CD4-positive, alpha-beta T cell treated with Interleukin-1 beta for 1 hour (primary cell): ENCODE measurements around the gene AQP5.

Experiments used
- DNase-seq, 2 donors: peaks; one replicate each; pipeline ENCODE4 v3.0.0-alpha.2; 2020 to 2022

The AQP5 gene

DNA sequence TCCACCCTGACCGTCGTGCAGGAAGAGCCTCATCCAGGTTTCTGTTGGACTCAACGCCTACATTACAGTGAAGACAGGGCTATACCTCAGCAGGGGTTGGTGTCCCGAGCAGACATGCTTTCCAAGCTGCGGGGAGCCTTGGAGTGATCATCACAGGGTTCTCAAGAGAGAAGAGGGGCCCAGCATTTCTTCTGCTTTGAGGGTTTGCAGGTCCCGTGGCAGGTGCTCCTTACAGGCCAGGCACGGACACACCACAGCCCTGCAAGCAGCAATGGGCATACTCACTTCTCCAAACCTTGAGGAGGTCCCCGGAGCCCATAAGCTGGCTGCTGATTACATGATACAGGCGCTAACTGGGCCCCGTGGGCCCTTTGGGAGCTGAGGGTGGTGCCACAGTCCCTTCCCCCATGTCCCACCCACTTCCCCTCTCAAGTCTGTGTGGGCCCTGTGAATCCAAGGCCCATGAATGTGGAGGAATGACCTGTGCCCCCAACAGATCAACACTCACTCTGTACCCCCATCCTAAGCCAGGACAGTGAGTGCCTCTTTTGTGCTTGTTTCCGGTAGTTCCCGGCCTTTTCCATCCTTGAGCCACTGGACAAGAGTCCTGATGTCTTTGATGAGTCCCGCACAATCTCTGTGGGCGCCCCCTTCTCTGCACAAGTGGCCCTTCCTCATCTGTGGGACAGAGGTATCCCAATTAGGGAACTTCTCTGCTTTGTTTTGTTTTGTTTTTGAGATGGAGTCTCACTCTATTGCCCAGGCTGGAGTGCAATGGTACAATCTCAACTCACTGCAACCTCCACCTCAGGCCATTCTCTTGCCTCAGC lies 10.0 kb upstream of the AQP5 start:
- no peak for DNase-seq

DNA sequence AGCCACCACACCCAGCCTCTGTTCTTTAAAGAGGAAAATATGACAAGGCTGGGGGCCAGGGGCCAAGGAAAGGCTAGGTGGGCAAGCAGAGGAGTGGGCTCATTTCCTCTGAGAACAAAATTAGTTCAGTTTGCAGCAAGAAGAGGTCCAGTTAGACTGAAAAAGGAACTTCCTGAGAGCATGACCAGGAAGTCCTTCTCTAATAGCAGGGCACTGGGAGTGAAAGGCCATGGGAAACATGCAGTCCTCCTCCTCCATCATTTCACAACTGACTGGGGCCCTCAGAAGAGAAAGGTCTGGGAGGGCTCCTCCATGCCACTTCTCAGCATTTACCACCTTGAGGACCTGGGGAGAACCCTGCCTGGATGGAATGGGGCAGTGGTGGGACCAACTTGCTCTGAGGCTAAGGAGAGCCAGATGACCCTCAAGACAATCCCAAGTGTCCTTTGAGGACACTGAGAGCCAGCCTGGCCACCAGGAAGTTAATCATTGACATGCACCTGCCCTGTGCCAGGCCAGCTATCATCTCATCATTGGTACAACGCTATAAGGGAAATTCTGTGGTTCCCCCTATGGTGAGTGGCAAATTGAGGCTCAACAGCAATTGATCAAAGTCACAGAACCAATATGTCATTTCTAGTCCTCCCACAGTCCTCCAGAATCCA lies 9.1 kb upstream of the AQP5 start:
- no peak for DNase-seq

DNA sequence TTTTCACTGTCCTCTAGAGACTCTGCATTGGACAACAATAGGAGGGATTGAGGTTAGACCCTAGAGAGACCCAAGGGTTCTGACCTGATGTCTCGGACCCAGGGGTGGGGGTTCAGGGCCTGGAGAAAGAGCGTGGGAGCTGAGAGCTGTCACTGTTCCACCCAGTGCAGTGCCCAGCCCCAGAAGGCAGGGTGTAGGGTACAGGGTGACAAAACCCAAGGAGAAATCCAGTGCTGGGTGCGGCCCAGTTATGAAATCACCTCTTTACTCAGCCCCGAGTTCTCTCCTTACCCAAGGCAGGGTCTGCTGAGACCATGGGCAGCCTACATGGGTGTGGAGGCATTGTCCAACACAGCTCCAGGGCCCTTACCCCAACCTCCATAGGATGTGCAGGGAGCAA lies 8.5 kb upstream of the AQP5 start:
- no peak for DNase-seq

DNA sequence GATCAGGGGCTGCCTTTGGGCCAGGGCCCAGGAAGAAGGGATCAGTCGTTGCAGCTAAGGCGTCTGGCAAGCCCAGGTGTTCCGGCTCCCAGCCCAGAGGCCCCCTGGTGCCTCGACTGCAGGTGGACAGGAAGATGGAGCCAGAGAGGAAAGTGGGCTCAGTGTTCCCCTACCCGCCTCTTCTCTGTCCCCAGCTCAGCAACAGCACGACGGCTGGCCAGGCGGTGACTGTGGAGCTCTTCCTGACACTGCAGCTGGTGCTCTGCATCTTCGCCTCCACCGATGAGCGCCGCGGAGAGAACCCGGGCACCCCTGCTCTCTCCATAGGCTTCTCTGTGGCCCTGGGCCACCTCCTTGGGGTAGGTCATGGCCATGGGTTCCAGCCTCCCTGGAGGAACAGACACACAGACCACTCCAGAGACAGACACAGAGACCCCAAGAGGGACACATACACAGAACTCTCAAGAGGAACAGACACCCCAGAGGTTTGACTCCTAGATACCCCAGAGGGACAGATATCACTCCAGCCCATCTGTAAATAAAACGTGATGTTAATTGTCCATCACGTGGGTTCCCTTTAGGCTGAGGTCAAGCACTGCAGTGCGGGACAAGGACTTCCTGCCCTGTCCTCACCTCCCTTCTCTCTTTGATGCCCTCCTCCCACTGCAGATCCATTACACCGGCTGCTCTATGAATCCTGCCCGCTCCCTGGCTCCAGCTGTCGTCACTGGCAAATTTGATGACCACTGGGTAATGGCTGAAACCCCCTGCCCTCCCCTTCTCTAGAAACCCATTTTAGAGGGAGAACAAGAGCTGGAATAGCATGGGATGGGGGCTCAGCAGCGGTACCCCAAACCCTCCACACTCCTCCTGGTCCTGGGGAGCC lies 7.5 kb upstream of the AQP5 start:
- no peak for DNase-seq

DNA sequence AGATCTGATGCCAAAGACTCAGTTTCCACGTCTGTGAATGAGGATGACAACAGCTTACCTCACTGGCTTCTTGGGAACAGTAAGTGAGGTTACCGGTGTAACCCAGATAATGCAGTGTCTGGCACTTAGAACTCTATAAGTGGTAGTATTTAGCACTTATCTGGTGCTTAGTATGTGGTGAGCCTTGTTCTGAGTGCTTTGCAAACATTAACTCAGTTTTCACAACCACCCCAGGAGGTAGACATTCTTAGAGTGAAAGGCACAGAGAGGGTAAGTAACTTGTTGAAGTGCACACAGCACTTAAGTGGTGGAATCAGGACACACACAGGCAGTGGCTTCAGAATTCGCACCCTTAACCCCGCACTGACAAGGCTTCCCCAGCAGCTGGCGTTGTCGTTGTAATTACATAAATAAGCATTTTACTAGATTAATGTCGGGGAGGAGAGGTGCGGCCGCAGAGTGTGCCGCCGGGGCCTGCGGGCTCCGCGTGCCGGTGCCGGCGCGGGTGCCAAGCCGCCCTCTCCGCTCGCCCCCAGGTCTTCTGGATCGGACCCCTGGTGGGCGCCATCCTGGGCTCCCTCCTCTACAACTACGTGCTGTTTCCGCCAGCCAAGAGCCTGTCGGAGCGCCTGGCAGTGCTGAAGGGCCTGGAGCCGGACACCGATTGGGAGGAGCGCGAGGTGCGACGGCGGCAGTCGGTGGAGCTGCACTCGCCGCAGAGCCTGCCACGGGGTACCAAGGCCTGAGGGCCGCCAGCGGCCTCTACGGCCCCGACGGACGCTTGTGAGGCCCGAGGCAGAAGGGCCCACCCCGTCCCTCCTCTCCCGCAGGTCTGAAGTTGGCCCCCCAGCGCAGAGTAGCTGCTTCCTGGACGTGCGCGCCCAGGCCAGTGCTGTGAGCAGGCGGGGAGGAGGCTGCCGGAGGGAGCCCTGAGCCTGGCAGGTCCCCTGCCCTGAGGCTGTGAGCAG lies 6.5 kb upstream of the AQP5 start:
- no peak for DNase-seq

DNA sequence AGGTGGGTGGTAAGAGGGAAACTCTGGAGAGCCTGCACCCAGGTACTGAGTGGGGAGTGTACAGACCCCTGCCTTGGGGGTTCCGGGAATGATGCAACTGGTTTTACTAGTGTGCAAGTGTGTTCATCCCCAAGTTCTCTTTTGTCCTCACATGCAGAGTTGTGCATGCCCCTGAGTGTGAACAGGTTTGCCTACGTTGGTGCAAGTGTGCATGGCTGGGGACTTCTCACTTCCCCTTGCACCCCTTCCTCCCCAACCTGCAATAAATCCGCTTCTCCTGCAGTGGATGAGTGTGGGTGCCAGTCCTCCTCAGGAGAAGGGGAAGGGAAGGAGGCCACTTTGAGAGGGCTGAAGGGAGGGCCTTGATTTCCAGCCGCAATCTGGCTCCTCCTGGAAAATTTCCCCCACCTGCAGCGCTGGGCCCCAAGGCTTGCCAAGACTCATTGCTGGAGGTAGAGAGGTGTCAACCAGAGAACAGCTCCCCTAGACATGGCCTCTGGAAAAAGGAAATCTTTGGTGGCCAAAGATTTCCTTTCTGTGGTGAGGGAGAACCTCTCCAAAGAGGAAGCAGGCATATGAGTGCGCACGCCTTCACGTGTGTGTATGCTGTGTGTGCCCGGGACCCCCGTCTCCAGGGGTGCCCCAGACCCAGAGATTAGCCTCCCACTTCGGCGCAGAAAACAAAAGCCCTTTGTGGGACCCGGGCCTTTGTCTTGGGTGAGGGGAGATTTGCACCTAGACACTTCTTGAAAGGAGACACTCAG lies 5.6 kb upstream of the AQP5 start:
- no peak for DNase-seq

DNA sequence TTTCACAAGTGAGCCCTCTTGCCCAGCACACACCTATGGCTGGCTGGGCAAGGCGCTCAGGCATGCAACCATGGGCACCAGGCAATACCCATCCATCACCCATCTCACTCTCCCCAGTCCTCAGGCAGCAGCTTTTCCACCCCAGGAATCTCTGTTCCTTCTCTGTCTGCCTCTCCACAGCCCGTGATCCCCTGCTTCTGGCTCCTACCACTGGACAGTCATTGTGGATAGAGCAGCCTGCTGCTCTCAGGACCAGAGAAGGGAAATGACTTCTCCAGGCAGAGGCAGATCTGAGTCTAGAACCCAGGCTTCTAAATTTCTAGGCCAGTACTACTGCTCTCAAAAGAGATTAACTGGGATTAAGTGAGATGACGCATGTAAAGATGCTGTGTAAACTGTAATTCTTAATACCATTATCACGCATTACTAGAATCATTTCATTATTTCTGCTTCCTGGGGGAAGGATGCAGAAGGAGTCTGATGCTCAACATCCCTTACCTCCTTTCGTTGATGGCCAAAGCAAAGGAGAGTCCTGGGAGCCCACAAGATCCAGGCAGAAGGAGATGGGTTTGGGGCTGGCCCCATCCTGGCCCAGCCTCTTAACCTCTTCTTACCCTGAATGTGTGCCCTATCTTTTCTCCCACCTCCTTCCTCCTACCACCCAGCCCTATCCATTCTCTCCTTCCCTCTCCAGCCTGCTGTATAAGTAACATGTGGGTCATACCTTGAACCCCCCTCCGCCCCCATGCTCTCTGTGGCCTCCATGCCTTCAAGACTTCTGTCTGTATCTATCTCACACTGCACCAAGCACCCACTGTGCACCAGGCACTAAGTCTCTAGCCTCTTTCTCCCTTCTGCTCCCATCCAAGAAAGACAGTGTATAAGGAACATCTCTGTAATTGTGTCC lies 4.8 kb upstream of the AQP5 start:
- no peak for DNase-seq

DNA sequence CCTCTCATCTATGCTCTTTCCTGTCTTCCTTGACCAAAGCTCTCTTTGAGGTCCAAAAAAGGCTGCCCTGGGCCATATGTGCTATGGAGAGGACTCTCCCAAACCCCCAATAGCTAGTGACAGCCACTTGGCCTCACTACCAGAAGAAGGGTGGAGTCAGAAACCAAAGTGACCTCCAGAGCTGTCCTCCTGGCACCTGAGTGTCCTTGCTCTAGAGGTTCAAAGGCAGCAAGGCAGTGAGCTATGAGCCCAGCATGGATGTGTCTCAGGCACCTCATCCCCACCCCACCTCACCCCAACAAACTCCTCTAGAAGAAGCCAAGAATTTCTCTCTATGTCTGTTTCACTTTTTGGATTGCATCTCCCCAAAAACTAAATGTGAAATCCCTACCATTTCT lies 4.1 kb upstream of the AQP5 start:
- no peak for DNase-seq

DNA sequence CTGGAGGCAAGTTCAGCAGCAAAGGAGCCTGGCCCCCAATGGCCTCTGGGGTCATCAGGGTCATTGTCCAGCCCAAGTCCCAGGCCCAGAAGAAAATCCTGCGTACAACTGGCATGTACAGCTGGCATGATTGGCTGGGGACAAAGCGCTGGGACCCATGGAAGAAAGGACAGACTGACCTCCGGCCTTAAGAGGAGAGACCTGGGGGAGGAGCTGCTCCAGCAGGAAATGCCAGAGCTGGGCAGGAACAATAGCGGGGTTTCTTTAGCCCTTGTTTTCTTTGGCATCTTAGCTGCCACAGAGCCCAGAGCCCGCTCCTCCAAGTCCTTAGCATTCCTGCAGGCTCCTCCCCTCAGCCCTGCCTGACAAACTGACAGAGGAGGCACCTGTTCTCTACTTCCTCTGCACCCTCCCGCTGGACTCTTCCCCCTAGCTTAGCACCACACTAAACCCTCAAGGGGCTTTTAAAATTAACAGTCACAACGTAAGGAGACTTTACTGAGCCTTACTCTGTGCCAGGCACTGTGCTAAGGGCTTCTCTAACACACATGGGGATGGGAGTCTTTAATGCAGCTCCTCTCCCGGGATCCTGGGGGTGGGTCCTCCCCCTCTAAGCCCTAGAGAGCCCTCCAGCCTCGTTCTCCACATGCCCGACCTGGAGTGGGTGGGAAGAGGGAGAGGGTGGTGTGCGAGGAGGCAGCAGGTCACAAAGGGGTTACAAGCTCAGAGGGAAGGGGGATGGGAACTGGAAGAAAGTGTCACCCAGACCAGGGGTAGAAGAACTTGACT lies 1.8 kb upstream of the AQP5 start:
- no peak for DNase-seq

DNA sequence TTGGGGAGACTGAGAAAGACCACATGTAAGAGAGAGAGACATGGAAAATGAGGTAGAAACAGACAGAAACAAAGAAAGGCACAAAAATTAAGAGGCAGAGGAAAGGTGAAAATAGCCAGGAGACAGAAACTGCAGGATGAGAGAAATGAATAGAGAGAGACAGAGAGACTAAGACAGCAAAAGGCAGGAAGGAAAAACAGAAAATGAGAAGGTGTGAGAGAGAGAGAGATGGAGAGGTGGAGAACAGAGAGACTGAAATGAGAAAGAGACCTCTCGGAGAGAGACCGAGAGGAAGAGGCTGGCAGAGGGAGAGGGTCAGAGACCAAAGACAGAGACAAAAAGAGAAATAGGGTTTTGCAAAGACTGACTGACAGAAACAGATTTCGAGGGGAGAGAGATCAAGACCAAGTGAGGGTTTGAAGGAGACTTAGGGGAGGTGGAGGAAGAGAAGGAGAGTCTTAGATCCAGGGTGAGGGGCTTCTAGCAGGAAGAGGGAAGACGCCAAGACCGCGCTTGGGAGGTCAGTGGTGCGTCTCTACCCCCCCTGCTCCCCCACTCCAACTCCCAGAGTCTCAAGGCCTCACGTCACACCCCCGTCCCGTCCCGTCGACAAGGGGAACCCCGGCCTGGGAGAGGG lies 1.1 kb upstream of the AQP5 start:
- no peak for DNase-seq

DNA sequence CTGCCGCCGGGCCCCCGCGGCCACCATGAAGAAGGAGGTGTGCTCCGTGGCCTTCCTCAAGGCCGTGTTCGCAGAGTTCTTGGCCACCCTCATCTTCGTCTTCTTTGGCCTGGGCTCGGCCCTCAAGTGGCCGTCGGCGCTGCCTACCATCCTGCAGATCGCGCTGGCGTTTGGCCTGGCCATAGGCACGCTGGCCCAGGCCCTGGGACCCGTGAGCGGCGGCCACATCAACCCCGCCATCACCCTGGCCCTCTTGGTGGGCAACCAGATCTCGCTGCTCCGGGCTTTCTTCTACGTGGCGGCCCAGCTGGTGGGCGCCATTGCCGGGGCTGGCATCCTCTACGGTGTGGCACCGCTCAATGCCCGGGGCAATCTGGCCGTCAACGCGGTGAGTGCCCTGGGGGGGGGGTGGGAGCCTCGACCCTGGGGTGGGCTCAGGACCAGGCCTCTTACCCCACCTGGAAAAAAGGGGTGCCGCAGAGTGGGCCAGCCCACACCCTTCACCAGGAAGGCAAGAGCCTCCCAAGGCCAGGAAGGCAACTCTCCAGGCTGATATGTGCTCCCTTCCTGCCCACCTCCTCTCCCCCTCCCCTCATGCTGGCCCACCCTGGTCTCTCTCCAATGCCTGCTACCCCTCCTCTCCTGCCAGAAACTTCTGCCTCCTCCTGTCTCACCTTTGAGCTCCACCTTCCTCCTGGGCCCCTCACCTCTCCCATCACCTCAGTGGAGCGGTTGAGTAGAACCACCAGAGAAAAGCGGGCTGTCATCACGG lies 507 bp downstream of the AQP5 start:
- DNase-seq: no peak

DNA sequence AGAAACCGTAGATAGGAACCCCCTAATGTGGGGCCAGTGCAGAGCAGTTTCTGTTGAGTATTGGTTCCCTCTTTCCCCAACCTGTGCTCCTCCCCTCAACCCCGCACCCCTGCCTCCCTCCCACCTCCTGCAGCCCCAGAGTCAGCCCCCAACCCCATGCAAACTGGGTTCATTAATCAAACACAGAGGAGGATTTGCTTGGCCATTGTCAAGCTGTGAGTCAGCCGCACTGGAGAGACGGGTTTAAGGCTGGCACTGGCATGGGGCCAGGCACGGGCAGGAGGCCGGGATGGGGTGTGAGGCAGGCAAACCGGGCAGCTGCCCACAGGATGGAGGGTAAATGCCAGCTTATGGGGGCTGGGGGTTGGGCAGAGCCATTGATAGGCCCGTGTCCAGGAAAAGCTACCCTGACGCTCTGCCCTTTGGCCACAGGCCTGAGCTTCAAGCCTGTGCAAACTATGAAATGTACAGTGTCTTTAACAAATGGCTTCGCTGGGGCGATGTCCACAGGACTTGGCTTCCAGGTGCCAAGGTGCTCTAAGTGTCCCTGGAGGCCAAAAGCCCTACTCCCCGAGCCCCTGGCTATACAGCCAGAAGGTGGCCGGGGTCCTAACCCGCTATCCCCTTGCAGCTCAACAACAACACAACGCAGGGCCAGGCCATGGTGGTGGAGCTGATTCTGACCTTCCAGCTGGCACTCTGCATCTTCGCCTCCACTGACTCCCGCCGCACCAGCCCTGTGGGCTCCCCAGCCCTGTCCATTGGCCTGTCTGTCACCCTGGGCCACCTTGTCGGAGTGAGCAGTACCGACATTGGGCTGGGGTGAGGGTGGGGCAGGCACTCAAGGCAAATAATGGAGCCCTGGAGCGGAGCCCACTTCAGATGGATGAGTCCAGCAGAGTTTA lies 1.4 kb downstream of the AQP5 start:
- DNase-seq: no peak

DNA sequence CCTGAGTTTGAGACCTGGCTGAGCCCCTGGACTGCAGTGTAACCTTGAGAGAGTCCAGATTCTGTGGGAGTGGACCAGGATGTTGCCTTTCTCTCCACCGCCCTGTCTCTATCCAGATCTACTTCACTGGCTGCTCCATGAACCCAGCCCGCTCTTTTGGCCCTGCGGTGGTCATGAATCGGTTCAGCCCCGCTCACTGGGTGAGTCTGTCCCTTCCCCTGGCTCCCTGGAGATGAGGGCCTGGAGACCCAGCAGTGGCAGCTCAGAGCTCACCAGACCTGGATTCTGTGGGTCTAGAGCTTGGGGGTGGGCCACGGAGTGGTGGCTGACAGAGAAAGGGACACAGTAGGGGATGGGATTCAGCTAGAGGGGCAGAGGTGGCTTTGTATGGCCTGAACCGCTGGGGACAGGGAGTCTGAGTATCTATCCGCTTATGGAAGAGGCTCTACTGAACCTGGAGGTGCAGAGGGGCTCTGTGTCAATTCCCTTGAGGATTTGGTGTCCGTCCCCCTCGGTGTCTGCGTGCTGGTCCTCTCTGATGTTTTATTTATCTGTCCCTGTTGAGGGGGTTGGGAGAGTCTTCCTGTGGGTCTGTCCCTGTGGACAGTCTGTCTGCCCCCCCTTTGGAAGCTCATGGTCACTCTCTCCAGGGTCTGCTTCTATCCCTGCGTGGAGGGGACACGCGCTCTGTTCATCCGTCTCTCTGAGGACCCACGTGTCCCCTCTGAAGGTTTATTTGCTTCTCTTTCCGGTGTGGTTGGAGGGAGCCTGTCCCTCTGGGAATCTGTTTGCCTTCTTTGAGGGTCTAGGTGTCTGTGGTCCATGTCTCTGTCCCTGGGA lies 2.5 kb downstream of the AQP5 start:
- DNase-seq: no peak

DNA sequence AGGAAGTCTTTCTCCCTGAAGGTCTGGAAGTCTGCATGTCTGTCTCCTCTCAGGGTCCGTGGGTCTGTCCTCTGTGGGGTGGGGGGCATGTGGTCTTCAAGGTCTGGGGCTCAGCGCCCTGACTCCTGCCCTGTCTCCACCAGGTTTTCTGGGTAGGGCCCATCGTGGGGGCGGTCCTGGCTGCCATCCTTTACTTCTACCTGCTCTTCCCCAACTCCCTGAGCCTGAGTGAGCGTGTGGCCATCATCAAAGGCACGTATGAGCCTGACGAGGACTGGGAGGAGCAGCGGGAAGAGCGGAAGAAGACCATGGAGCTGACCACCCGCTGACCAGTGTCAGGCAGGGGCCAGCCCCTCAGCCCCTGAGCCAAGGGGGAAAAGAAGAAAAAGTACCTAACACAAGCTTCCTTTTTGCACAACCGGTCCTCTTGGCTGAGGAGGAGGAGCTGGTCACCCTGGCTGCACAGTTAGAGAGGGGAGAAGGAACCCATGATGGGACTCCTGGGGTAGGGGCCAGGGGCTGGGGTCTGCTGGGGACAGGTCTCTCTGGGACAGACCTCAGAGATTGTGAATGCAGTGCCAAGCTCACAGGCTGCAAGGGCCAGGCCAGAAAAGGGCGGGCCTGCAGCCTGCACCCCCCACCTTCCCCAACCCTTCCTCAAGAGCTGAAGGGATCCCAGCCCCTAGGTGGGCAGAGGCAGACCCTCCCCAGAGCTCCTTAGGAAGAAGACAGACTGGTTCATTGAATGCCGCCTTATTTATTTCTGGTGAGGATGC lies 3.4 kb downstream of the AQP5 start:
- DNase-seq: no peak

DNA sequence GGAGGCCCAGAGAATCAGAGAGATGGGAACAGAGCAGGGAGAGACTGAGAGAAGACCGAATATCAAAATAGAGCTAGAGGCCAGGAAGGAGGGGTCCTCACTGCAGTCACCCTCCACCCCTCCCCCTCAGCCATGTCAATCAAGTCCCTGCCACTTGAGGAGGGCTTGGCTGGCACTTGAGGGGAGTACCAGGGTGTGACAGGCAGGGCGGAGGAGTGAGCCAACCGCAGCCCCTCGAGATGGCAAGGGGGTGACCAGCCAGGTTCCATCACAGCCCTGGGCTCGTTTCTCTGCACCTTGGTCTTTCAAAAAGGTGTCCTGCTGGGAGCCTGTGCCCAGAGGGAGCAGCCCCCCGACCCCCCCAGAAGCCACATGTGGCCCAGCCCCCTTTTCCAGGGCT lies 4.2 kb downstream of the AQP5 start:
- DNase-seq: no peak
